Measurements from ENCODE around the gene PDE8A. TPM values are rescaled to one million over a fixed set of nuclear protein-coding genes. Genes with fewer than 3 reads are reported as not detected.

Gene PDE8A, protein sequence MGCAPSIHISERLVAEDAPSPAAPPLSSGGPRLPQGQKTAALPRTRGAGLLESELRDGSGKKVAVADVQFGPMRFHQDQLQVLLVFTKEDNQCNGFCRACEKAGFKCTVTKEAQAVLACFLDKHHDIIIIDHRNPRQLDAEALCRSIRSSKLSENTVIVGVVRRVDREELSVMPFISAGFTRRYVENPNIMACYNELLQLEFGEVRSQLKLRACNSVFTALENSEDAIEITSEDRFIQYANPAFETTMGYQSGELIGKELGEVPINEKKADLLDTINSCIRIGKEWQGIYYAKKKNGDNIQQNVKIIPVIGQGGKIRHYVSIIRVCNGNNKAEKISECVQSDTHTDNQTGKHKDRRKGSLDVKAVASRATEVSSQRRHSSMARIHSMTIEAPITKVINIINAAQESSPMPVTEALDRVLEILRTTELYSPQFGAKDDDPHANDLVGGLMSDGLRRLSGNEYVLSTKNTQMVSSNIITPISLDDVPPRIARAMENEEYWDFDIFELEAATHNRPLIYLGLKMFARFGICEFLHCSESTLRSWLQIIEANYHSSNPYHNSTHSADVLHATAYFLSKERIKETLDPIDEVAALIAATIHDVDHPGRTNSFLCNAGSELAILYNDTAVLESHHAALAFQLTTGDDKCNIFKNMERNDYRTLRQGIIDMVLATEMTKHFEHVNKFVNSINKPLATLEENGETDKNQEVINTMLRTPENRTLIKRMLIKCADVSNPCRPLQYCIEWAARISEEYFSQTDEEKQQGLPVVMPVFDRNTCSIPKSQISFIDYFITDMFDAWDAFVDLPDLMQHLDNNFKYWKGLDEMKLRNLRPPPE
- 10 to 100 TPM; 45.1 to 60.5 (median 58.3) TPM for total RNA-seq

DNA sequence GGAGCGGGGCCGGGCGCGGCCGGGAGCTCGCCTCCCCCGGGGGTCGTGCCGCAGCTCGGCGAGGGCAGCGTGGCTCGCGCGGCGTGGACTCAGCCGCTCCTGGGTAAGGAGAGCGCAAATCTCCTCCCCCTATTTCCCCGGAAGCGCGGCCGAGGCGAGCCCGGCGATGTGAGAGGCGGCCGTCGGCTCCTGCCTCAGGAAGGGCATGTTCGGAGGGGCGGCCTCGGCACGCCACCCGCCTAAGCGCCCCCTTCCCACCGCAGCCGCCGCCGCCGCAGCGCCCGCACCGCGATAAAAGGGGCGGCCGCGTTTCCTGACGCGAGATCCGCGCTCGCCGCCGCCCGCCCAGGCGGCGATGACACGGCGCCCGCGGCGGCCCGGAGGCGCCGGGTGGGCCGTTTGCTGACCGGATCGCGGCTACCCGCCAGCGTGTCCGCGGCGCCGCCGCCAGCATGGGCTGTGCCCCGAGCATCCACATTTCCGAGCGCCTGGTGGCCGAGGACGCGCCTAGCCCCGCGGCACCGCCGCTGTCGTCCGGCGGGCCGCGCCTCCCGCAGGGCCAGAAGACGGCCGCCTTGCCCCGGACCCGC lies at the start of gene PDE8A:
PDE8A (plus strand) TSS at position 146 of the 590 bp plus-strand sequence; CDS start at position 453, 307 bp downstream.
- no peaks in the 10 kb centered on the region for H3K4me1 ChIP-seq
- no peak for DNase-seq (ENCODE audit: low spot score in 2 of 2)
- intact Hi-C loops (cut with DNase I; ENCODE audit: low total_unique reads), result loop anchor here (5.0 kb wide), 1 partner anchor 720 kb away; no protein-coding TSS in a partner anchor

DNA sequence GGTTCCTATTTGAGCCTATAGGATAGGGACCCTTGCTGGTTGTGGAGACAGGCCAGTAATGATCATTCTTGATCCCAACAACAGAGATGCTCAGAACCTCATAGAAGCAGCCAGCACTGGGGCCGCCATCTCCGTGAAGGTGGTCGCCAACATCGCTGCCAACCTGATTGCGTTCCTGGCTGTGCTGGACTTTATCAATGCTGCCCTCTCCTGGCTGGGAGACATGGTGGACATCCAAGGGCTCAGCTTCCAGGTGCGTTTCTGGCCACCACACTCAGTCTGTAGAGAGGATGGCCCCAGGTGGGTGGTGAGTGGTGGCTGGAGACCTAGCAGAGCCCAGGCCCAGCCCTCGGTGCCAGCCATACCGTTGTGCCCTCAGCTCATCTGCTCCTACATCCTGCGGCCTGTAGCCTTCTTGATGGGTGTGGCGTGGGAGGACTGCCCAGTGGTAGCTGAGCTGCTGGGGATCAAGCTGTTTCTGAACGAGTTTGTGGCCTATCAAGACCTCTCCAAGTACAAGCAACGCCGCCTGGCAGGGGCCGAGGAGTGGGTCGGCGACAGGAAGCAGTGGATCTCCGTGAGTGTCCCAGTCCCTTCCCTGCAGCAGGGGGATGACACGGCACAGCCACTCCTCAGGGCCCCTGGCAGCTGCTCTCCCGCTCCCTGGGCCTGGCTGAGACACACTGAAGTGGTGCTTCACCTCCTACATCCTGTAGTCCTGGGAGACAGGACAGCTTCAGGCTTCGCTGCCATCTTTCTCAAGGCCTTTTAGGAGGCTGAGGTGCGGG lies 46.5 kb upstream of the PDE8A start:
- TF ChIP-seq POLR2AphosphoS5 (IDR thresholded peaks at IDR 0.05) (no peak), POLR2A (IDR thresholded peaks at IDR 0.05) (no peak)
- TF ChIP-seq, protein P1, sequence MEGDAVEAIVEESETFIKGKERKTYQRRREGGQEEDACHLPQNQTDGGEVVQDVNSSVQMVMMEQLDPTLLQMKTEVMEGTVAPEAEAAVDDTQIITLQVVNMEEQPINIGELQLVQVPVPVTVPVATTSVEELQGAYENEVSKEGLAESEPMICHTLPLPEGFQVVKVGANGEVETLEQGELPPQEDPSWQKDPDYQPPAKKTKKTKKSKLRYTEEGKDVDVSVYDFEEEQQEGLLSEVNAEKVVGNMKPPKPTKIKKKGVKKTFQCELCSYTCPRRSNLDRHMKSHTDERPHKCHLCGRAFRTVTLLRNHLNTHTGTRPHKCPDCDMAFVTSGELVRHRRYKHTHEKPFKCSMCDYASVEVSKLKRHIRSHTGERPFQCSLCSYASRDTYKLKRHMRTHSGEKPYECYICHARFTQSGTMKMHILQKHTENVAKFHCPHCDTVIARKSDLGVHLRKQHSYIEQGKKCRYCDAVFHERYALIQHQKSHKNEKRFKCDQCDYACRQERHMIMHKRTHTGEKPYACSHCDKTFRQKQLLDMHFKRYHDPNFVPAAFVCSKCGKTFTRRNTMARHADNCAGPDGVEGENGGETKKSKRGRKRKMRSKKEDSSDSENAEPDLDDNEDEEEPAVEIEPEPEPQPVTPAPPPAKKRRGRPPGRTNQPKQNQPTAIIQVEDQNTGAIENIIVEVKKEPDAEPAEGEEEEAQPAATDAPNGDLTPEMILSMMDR (IDR thresholded peaks at IDR 0.05), result no peak
- no peak for DNase-seq (ENCODE audit: low spot score in 2 of 2)
- H3K27me3 ChIP-seq, result no peaks in the 10 kb centered on the region
- H3K4me3 ChIP-seq, result no peak overlapping the region
- H3K36me3 ChIP-seq, result no peaks in the 10 kb centered on the region
- no peak overlapping the region for H3K27ac ChIP-seq
- intact Hi-C loops (cut with DNase I; ENCODE audit: low total_unique reads), result no loop called here
- no peaks in the 10 kb centered on the region for H3K4me1 ChIP-seq
- no peaks in the 10 kb centered on the region for H3K9me3 ChIP-seq

More for the DNA sequence above, at the start of gene PDE8A:
- Histone ChIP-seq H3K27me3 (no peaks in the 10 kb centered on the region), H3K27ac (peak within 1 kb of the TSS; percentile 88 to 93), H3K4me3 (peak within 1 kb of the TSS; percentile 79 to 92 (median 90)), H3K9me3 (no peaks in the 10 kb centered on the region), H3K36me3 (no peaks in the 10 kb centered on the region)
- TF ChIP-seq POLR2AphosphoS5 (IDR thresholded peaks at IDR 0.05) (no peak), POLR2A (IDR thresholded peaks at IDR 0.05) (no peak)
- TF ChIP-seq, protein P1 (IDR thresholded peaks at IDR 0.05), result no peak

DNA sequence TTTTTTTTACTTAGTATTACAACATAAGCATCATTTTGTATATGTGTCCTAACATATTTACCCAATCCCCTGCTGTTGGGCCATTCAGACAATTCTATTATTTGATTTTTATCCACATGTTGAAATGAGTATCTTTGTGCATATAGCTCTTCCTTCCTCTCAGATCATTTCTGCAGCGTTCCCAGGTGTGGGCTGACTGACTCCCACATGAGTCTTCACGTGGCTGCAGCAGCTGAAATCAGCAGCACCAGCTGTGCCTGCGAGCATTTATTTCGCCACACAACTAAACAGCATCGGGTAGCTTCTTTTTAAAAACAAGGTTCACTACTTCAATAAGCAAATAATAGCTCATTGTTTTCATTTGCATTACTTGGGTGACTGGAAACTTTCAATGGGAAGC lies 44.5 kb upstream of the PDE8A start:
- Histone ChIP-seq H3K27ac (no peak overlapping the region), H3K9me3 (no peaks in the 10 kb centered on the region), H3K27me3 (no peaks in the 10 kb centered on the region), H3K4me3 (no peak overlapping the region), H3K36me3 (no peaks in the 10 kb centered on the region), H3K4me1 (no peaks in the 10 kb centered on the region)
- intact Hi-C loops (cut with DNase I; ENCODE audit: low total_unique reads), result no loop called here
- TF ChIP-seq, protein P1 (IDR thresholded peaks at IDR 0.05), result no peak
- no peak for TF ChIP-seq POLR2A (IDR thresholded peaks at IDR 0.05)
- no peak for TF ChIP-seq POLR2AphosphoS5 (IDR thresholded peaks at IDR 0.05)
- no peak for DNase-seq (ENCODE audit: low spot score in 2 of 2)

DNA sequence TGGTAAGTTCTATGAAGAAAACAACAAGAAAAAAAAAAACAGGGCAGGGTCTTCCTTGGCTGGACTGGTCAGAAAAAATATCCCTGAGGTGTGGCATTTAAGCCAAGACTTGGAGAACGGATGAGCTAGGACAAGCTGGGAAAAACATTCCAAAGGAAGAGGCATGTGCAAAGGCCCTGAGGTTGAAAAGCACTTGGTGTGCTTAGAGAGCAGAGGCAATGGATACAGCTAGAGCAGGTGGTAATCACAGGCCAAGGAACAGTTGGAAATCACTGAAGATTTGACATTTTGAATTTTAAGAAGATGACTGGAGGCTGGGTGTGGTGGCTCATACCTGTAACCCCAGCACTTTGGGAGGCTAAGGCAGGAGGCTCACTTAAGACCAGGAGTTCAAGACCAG lies 42.9 kb upstream of the PDE8A start:
- Histone ChIP-seq H3K4me3 (no peak overlapping the region), H3K4me1 (no peaks in the 10 kb centered on the region), H3K27ac (no peak overlapping the region), H3K9me3 (no peaks in the 10 kb centered on the region), H3K27me3 (no peaks in the 10 kb centered on the region), H3K36me3 (no peaks in the 10 kb centered on the region)
- no peak for TF ChIP-seq POLR2AphosphoS5 (IDR thresholded peaks at IDR 0.05)
- intact Hi-C loops (cut with DNase I; ENCODE audit: low total_unique reads), result no loop called here
- no peak for DNase-seq (ENCODE audit: low spot score in 2 of 2)

DNA sequence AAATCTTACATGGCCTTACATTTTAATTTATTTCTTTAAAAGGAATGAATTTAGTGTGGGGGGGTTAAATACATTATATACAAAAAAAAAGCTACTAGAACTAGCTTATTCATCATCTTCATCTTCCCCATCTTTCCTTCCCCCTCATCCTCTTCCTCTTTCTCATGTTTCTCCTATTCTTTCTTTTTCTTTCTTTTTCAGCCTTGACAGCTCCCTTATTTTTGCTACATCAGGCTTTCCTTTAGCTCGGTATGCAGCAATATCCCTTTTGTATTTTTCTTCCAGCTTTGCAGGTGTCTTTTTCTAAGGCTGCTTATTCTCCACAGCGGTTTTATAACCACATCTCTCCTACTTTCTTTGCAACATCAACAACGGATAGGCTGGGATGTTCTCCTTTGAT lies 41.3 kb upstream of the PDE8A start:
- Histone ChIP-seq H3K4me3 (no peak overlapping the region), H3K4me1 (no peaks in the 10 kb centered on the region), H3K36me3 (no peaks in the 10 kb centered on the region), H3K9me3 (no peaks in the 10 kb centered on the region), H3K27ac (no peak overlapping the region), H3K27me3 (no peaks in the 10 kb centered on the region)
- TF ChIP-seq, protein P1 (IDR thresholded peaks at IDR 0.05), result no peak
- no peak for TF ChIP-seq POLR2AphosphoS5 (IDR thresholded peaks at IDR 0.05)
- no peak for DNase-seq (ENCODE audit: low spot score in 2 of 2)
- intact Hi-C loops (cut with DNase I; ENCODE audit: low total_unique reads), result no loop called here

All from breast epithelium (tissue), 4 donors.